HepG2 (cell line): ENCODE measurements around the gene DRC7. TPM values are rescaled to one million over a fixed set of nuclear protein-coding genes. Genes with fewer than 3 reads are reported as not detected.
"Not testable (repeated sequence)": the region's sequence is repeated elsewhere in the genome, so short reads cannot be mapped to it uniquely, and the experiment has no call there.

ENCODE experiments used
- ATAC-seq: fragments of 200-7000 bp; cut with Tn5 transposase; 3 replicates; pipeline ENCODE4 v1.9.1; 2020; ENCODE audit warnings: mild to moderate bottlenecking, moderate library complexity
- BruUV-seq: library from RNA; stranded (reverse); fragments of 400-500 nt; replicated peaks from 2 replicates; lab custom pipeline; 2021; lab: Mats Ljungman, UMichigan
- CTCF ChIA-PET: fragments of 300-600 bp; formaldehyde crosslinking; extraction: SDS; loops from one replicate; lab custom pipeline; 2021; ENCODE audit warnings: low total read pairs, inconsistent platforms, low intra/inter-chr PET ratio; lab: Yijun Ruan, JAX
- POLR2A ChIA-PET: fragments of 350-600 bp; sonication (Branson Sonifier 250); formaldehyde crosslinking; loops from one replicate; lab custom pipeline; 2020; ENCODE audit warnings: antibody characterized with exemption, inconsistent platforms; lab: Yijun Ruan, JAX
- DNase-seq: peaks from one replicate; pipeline ENCODE4 v3.0.0-alpha.2; 2015; ENCODE audit warnings: low spot score
- FAIRE-seq: peaks from 3 replicates; lab custom pipeline; 2011; peaks lifted over from hg19 to GRCh38; lab: Jason Lieb, UNC
- H2AFZ ChIP-seq: one replicate; pipeline ENCODE4 v1.6.1; 2011; ENCODE audit warnings: low read length, inconsistent platforms
- H3K27ac ChIP-seq: fragments of 300-600 bp; 3 replicates; pipeline ENCODE4 v1.8.0; 2011; ENCODE audit warnings: mixed run types, mild to moderate bottlenecking, mixed read lengths, low read length, inconsistent platforms; ENCODE audit not compliant: insufficient read depth; ENCODE audit errors: extremely low read length
- H3K27me3 ChIP-seq, 2 experiments: fragments of 200-600 bp in 1 of 2; 2 replicates in 1 of 2; 3 replicates in 1 of 2; pipeline versions ENCODE4 v1.6.0 to v1.8.0; 2011; ENCODE audit warnings: low read length in 2 of 2, mild to moderate bottlenecking in 2 of 2, moderate library complexity in 2 of 2, inconsistent platforms in 1 of 2; ENCODE audit not compliant: insufficient read depth in 2 of 2, control insufficient read depth in 1 of 2
- H3K36me3 ChIP-seq, 2 experiments: fragments of 200-600 bp in 1 of 2; replicated peaks in 1 of 2; 2 replicates in 1 of 2; 3 replicates in 1 of 2; pipeline versions ENCODE4 v1.5.1 to v1.8.0; 2011; ENCODE audit warnings: low read length in 2 of 2, inconsistent platforms in 1 of 2; ENCODE audit not compliant: insufficient read depth in 2 of 2, control insufficient read depth in 1 of 2
- H3K4me1 ChIP-seq: 2 replicates; pipeline ENCODE4 v1.5.1; 2012; ENCODE audit warnings: low read length, inconsistent platforms; ENCODE audit not compliant: insufficient read depth
- H3K4me2 ChIP-seq: 2 replicates; pipeline ENCODE4 v1.6.0; 2011; ENCODE audit warnings: low read depth, low read length, inconsistent platforms
- H3K4me3 ChIP-seq, 3 experiments: fragments of 200-600 bp in 1 of 3; sonication (generic), shearing (Covaris generic) in 1 of 3; replicated peaks in 1 of 3; 2 replicates each; pipeline ENCODE4 v1.5.1; 2011 to 2016; ENCODE audit warnings: low read length in 3 of 3, inconsistent platforms in 2 of 3, low read depth in 2 of 3, mild to moderate bottlenecking in 2 of 3, control low read depth in 1 of 3, mixed read lengths in 1 of 3; ENCODE audit not compliant: insufficient read depth in 1 of 3
- H3K79me2 ChIP-seq: one replicate; pipeline ENCODE4 v1.6.1; 2011; ENCODE audit warnings: low read length, inconsistent platforms; ENCODE audit not compliant: insufficient read depth
- H3K9ac ChIP-seq: 2 replicates; pipeline ENCODE4 v1.6.0; 2011; ENCODE audit warnings: mild to moderate bottlenecking, low read depth, low read length, inconsistent platforms; ENCODE audit not compliant: insufficient read depth
- H3K9me3 ChIP-seq: 2 replicates; pipeline ENCODE4 v1.5.1; 2012; ENCODE audit warnings: mild to moderate bottlenecking, low read length
- H4K20me1 ChIP-seq: 2 replicates; pipeline ENCODE4 v1.6.0; 2011; ENCODE audit warnings: inconsistent platforms, mild to moderate bottlenecking, low read length, moderate library complexity; ENCODE audit not compliant: insufficient read depth
- CHD4 ChIP-seq: fragments of 200-600 bp; sonication (generic); IDR thresholded peaks from 2 replicates; pipeline ENCODE4 v1.7.0; 2017; ENCODE audit warnings: mild to moderate bottlenecking, low read length, borderline replicate concordance
- RAD21 ChIP-seq: fragments of 450-650 bp; formaldehyde crosslinking; IDR thresholded peaks from 2 replicates; pipeline ENCODE4 v1.5.0; 2020; ENCODE audit warnings: mild to moderate bottlenecking
- RBM39 ChIP-seq: fragments of 200-400 bp; formaldehyde crosslinking; IDR thresholded peaks from one replicate; pipeline ENCODE4 v1.6.1; 2018; ENCODE audit warnings: antibody characterized with exemption, mild to moderate bottlenecking, low read depth, low read length; ENCODE audit not compliant: poor library complexity, severe bottlenecking
- ZNF569 ChIP-seq: sonication (generic); formaldehyde crosslinking; IDR thresholded peaks from 2 replicates; pipeline ENCODE4 v1.5.0; 2020; ENCODE audit warnings: mild to moderate bottlenecking, missing genetic modification reagents, moderate library complexity, borderline replicate concordance
- ZNF572 ChIP-seq: sonication (generic); formaldehyde crosslinking; IDR thresholded peaks from 2 replicates; pipeline ENCODE4 v1.5.1; 2020; ENCODE audit warnings: mild to moderate bottlenecking, missing genetic modification reagents
- WGBS: methylation state at CpG from one replicate; pipeline ENCODE4 v1.1.6; 2017; ENCODE audit warnings: low lambda C conversion rate; 5-methylcytosine and 5-hydroxymethylcytosine counted together
- in situ Hi-C: cut with HindIII; loops from 2 replicates; pipeline ENCODE4 v1.10.0; 2017; ENCODE audit warnings: low pct_unique_long_range_greater_than_20kb; ENCODE audit not compliant: extremely low pct_ligation_motif_present
- intact Hi-C: fragments of 100-400 bp; cut with micrococcal nuclease; formaldehyde crosslinking; loops from one replicate; pipeline ENCODE4 v1.10.0; 2022; ENCODE audit not compliant: unreplicated experiment
- polyA plus RNA-seq, 8 experiments: library from polyadenylated mRNA; depleted of rRNA in 3 of 8; stranded (reverse) in 7 of 8; unstranded in 1 of 8; fragments of >200 nt; fragmentation: Illumina TruSeq in 4 of 8; extraction: Trizol in 4 of 8; gene quantifications; 2 replicates each; pipeline versions ENCODE4 v1.2.1 to v1.2.3, GENCODE V29; 2011 to 2016; ENCODE audit warnings: low read depth in 4 of 8, missing spikeins in 1 of 8, mixed read lengths in 1 of 8; ENCODE audit not compliant: insufficient read depth in 1 of 8
- total RNA-seq, 5 experiments: library from RNA; depleted of rRNA; stranded (reverse); fragments of >200 nt; fragmentation: Illumina TruSeq; extraction: Trizol; gene quantifications; 2 replicates each; pipeline ENCODE4 v1.2.3, GENCODE V29; 2016; ENCODE audit warnings: low read depth in 1 of 5
- TF ChIP-seq, protein P1 (sequence below): IDR thresholded peaks from 2 replicates; pipeline ENCODE4 v1.6.1; 2012; ENCODE audit warnings: low read depth, low read length, improper control_type of control experiment
- TF ChIP-seq, protein P2 (sequence below): sonication (generic); formaldehyde crosslinking; IDR thresholded peaks from 2 replicates; pipeline ENCODE4 v1.4.0; 2020; ENCODE audit warnings: mild to moderate bottlenecking, missing genetic modification reagents

Gene DRC7
- total and polyA plus RNA-seq, 2 of the 13 experiments (the other 11 are each of a cell fraction or from before 2014, with no cell fraction given): 2.7 to 3.4 TPM

DNA sequence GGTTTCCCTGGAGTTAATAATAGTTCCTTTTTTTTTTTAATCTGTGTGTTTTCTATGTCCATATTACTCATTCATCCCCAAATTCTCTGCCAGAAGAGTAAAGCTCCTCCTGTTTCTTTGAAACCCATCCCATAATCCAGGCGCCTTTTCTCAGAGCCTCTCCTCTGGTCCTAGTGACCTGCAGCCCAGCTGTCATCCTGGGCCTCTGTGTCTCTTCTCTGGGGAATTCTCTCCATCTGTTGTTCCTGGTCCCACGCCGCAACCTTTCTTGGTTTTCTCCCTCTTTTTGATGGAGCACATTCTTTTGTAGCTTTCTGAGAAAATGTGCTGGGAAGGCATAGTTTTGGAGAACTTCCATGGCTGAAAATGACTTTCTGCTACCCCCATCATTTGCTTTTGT lies 51.2 kb downstream of the DRC7 start (continued):
- TF ChIP-seq, protein P1, sequence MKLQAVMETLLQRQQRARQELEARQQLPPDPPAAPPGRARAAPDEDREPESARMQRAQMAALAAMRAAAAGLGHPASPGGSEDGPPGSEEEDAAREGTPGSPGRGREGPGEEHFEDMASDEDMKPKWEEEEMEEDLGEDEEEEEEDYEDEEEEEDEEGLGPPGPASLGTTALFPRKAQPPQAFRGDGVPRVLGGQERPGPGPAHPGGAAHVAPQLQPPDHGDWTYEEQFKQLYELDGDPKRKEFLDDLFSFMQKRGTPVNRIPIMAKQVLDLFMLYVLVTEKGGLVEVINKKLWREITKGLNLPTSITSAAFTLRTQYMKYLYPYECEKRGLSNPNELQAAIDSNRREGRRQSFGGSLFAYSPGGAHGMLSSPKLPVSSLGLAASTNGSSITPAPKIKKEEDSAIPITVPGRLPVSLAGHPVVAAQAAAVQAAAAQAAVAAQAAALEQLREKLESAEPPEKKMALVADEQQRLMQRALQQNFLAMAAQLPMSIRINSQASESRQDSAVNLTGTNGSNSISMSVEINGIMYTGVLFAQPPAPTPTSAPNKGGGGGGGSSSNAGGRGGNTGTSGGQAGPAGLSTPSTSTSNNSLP: no peak
- TF ChIP-seq ZNF569 (no peak), RAD21 (no peak), RBM39 (no peak), ZNF572 (CRISPR knock-in tag) (no peak), CHD4 (no peak)
- TF ChIP-seq, protein P2, sequence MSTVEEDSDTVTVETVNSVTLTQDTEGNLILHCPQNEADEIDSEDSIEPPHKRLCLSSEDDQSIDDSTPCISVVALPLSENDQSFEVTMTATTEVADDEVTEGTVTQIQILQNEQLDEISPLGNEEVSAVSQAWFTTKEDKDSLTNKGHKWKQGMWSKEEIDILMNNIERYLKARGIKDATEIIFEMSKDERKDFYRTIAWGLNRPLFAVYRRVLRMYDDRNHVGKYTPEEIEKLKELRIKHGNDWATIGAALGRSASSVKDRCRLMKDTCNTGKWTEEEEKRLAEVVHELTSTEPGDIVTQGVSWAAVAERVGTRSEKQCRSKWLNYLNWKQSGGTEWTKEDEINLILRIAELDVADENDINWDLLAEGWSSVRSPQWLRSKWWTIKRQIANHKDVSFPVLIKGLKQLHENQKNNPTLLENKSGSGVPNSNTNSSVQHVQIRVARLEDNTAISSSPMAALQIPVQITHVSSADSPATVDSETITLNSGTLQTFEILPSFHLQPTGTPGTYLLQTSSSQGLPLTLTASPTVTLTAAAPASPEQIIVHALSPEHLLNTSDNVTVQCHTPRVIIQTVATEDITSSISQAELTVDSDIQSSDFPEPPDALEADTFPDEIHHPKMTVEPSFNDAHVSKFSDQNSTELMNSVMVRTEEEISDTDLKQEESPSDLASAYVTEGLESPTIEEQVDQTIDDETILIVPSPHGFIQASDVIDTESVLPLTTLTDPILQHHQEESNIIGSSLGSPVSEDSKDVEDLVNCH (CRISPR knock-in tag): no peak

DNA sequence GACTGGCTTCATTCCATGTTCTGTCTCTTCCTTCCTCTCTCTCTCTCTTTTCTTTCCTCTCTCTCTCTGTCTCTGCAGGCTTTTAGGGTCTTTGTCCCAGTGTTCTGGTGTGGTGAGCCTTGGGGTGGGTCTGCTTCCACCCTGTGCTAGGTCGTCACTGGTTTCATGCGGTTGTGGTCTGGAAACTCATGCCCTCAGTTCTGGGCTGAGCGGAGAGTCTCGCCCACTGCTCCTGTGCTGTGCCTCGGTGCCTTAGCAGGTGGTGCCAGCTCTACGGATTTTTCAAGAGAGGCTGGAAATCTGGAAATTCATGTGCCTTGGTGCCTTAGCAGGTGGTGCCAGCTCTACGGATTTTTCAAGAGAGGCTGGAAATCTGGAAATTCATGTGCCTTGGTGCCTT lies 51.7 kb downstream of the DRC7 start:
- H2AFZ ChIP-seq, H3K4me2 ChIP-seq, in situ Hi-C loops, intact Hi-C loops, H3K79me2 ChIP-seq, ATAC-seq, FAIRE-seq, CTCF ChIA-PET, H3K27me3 ChIP-seq, H3K27ac ChIP-seq, H3K9me3 ChIP-seq, H3K4me3 ChIP-seq, POLR2A ChIA-PET, BruUV-seq, H4K20me1 ChIP-seq, DNase-seq, H3K4me1 ChIP-seq, H3K9ac ChIP-seq: not testable (repeated sequence)
- WGBS: 91% methylated on average over 7 of the region's 7 CpGs
- H3K36me3 ChIP-seq: peaks cover 14 to 36% of the 10 kb centered on the region in 2 experiments; a peak in 4 of 5 replicates
